GM18507 (cell line): ENCODE results near the gene CPAMD8.
"Not testable (repeated sequence)": the region's sequence is repeated elsewhere in the genome, so short reads cannot be mapped to it uniquely, and the experiment has no call there.

Source experiments
- DNase-seq: peaks from one replicate; pipeline ENCODE4 v3.0.0; 2011; ENCODE audit warnings: low read depth; ENCODE audit not compliant: insufficient read length; ENCODE audit errors: extremely low spot score
- FAIRE-seq: peaks from 2 replicates; lab custom pipeline; 2011; peaks lifted over from hg19 to GRCh38; lab: Jason Lieb, UNC

Gene CPAMD8

DNA sequence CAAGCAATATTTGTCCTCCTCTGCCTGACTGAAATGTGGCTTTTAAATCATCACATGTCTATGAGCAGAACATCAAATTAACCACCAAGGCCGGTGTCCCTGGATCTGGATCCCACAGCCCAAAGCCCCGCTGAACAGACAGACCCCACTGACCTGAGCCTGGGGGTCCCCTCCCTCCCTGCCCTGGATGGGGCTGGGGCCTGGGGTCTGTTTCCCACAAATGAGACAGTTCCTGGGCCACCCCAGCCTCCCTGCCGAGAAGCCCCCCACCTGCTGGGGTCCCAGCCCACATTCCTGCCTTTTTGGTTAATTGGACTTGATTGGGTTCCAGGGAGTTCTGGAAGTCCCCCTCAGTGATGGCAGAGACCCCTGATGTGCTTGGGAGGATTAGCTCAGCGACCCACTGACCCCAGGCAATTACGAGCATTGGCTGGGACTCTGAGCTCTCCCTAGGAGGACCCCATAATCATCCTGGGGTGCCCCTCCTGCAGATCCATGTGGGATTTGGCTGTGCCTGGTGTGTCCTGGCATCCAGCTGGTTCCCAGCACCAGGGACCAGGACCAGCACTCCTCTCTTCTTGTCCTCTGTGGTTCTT, 19.4 kb upstream of the CPAMD8 start:
- no peak for DNase-seq
- FAIRE-seq, result no peak

GRCh38 chr19:17043744-17044143, 17.1 kb upstream of the CPAMD8 start:
- FAIRE-seq (no peak), DNase-seq (no peak)

DNA sequence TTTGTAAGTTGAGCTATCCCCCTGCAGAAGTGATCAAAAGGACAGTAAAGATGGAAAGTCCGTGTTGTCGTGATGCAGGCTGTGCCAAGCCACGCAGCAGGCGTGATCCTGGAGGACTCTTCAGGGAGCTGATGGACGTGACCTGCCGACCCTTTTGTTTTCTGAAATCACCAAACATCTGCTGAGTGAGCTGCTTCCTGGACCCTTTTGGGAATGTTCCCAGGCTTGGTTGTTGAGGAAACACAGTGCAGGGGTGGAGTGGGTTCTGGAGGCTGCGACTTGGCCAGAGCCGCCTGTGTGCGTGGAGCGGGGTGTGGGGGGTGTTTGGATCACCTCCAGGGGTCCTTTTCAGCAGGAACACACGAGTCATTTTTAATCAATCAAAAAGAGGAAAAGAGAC, 15.4 kb upstream of the CPAMD8 start:
- DNase-seq, result no peak
- FAIRE-seq, result no peak

DNA sequence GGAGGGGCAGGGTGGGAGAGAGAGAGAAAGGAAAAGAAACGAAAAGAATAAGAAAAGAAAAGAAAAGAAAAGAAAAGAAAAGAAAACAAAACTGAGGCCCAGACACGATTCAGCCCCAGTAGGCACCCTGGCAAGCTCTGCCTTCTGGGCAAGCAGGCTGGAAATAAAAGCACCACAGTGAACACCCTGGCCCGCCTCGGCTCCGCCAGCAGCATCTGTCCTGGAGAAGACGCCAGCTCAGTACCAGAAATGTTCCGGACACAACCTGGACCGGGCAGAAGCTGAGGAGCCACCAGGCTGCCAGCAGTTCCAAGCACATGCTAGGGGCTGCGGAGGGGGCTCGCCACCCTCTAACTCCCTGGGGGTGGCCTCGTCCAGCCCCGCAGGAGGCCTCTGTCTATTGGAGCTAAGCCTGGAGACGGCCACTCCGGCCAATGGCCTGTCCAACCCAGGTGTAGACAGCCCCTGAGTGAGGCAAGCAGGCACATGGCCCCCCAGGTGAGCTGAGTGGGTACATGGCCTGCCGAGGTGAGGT, 11.4 kb upstream of the CPAMD8 start:
- FAIRE-seq (no peak), DNase-seq (no peak)

DNA sequence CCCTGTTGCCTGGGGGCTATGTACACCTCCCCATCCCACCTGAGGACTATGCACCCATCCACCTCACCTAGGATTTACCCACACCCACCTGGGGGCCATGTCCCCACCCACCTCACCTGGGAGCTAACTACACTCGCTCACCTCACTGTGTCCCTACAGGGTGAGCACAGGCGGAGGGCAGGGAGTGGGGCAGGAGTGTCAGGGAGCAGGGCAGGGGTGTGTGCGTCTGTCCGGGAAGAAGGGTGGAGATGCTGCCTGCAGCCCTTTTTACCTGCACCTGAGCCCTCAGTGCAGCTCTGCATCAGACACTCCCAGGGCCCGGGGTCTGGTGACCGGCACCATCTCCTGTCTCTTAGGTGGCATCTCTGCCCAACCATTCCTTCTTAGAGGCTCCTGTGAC, 10.6 kb upstream of the CPAMD8 start:
- FAIRE-seq (no peak), DNase-seq (no peak)

GRCh38 chr19:17036640-17037039, 10.0 kb upstream of the CPAMD8 start:
- DNase-seq, result no peak
- FAIRE-seq, result no peak

- FAIRE-seq, result no peak
- DNase-seq, result no peak
These were observed 9.3 kb upstream of the CPAMD8 start for GRCh38 chr19:17035842-17036424.

GRCh38 chr19:17031741-17032140, 5.1 kb upstream of the CPAMD8 start:
- FAIRE-seq, result no peak
- DNase-seq, result no peak

DNA sequence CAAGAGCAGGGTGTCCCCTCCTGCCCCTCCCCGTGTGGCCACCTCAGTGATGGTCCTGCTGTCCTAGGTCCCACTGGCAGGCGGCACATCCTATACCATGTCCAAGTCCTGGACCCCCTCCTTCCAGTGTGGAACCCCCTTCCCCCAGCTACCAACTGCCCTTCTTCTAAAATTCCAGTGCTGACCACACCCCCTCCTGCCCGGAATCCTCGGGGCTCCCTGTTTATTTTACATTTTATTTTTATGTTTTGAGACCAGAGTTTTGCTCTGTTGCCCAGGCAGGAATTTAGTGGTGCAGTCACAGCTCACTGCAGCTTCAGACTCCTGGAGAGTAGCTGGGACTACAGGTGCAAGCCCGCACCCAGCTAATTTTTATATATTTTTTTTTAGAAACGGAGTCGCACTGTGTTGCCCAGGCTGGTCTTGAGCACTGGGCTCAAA, 945 bp upstream of the CPAMD8 start:
- FAIRE-seq, result no peak
- DNase-seq, result no peak

DNA sequence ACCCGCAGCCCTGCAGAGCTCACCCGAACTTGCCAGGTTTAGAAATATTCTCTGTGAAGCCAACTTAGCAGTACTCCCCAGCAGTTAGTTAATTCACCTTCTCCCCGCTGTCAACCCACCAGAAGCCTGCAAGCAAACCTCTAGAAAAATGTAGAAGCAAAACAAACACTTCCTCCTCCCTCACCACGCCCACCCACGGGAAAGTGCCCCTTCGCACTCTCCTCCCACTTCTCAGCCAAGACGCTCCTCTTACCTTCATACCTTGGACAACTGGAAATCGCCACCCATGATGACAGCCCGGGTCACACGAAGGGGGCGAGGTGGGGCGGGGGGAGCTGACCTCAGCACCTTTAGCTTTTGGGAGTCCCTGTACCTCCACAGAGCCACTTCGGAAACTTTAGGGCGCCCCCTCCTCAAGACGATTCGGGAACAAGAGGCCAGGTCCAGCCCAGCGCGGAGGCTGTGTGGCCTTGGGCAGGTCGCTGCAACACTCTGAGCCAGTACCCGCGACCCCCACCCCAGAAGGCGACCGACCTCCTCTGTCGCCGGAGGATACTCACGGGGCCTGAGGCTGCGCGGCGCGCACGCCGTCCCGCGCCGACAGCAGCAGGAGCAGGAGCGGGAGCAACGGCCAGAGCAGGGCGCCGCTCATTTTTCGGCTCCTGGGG, 485 bp downstream of the CPAMD8 start:
- FAIRE-seq (no peak), DNase-seq (no peak)

GRCh38 chr19:17025361-17025760, 1.2 kb downstream of the CPAMD8 start:
- DNase-seq, result no peak
- no peak for FAIRE-seq

DNA sequence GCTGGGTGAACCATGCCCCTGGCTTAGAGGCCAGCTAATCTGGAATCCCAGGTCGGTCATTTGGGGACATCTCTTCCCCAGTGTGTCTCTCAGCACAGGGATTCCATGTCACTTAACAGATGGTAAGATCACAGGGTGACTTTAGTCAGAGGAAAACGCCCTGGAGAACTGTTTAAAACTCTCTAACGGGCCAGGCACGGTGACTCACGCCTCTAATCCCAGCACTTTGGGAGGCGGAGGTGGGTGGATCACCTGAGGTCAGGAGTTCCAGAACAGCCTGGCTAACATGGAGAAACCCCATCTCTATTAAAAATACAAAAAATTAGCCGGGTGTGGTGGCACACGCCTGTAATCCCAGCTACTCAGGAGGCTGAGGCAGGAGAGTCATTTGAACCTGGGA, 1.7 kb downstream of the CPAMD8 start:
- FAIRE-seq, DNase-seq: not testable (repeated sequence)

DNA sequence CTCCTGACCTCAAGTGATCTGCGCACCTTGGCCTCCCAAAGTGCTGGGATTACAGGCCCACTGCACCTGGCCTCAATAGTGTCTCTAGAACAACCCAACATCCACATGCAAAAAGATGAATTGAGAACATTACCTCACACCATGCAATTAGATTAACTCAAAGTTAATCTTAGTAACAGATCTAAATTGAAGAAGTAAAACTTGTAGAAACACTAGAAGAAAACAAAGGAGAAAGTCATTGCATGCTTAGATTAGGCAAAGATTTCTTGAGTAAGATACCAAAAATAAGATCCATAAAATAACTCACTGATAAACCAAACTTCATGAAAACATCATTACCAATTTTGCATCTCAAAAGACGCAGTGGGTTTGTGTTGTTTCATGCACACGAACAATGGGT, 2.8 kb downstream of the CPAMD8 start:
- FAIRE-seq (no peak), DNase-seq (no peak)

GRCh38 chr19:17022738-17023137, 3.9 kb downstream of the CPAMD8 start:
- no peak for DNase-seq

DNA sequence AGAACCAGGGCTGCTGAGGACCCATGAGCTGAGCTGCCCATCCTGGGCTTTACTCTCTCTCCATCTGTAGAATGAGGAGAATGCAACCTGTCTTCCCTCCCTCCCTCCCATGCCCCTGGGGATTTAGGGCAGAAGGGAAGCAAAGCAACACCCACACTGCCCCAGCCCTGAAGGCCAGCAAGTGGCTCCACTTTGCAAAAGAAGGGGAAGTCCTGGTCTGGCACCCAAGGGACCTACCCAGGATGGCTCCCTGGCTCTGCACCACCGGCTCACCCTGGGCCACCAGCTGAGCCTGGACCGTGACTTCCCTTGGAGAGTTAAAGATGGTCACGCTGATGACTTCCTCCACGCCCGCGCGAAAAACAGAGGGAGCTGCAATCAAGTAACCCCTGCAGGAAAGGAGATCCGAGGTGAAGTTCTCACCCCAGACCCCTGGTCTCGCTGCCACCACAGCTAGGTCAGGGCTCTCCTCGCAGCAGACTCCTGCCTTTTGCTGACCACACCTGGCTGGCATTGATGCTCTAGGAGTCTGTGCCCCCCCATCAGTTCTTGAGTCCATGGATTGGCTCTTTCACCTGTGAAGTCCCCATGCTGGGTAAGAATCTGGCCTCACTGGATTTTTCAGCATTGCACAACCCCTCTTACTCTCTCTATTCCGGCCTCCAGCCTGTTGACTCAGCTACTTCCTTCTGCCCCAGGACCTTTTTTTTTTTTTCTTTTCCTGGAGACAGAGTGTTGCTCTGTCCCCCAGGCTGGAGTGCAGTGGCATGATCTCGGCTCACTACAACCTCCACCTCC, 4.6 kb downstream of the CPAMD8 start:
- no peak for DNase-seq
- no peak for FAIRE-seq

More at GRCh38 chr19:17022738-17023137, 3.9 kb downstream of the CPAMD8 start:
- no peak for FAIRE-seq

DNA sequence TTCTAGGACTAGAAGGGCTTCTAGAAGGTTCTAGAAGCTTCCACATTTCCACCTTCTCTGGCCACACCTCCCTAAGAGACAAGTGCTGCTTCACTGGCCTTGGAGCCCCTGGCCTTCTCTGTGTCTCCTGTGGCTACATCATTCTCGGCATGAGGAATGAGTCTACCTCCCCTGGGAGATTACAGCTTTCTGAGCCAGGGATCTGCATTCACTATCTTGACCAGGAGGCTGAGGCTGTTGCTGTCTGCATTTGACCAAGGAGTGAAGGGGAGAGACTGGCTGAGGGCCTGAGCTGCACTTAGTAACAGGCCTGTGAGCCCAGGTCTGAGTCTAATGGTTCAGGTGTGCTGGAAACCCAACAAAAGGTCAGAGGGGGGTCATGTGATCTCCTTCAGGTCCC, 5.3 kb downstream of the CPAMD8 start:
- FAIRE-seq (no peak), DNase-seq (no peak)

GRCh38 chr19:17020823-17021222, 5.8 kb downstream of the CPAMD8 start:
- FAIRE-seq (no peak), DNase-seq (no peak)

DNA sequence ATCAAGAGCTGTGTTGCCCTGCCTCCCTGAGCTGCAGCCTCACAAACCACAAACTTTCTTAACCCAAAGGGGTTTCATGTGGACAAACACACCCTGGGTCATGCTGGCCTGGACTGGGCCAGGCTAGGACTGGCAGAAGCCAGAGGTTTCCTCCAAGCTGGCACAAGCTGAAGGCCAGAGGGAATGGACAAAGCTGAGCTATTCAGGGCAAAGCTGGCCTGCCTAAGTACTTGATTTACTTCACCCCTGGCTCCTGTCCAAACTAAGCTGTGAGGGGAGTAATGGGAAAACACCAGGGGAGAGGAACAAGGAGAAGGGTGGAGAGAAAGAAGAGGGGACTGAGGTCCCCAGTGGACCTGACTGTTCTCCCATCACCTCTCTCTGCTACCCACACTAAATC, 6.2 kb downstream of the CPAMD8 start:
- FAIRE-seq (no peak), DNase-seq (no peak)

GRCh38 chr19:17014212-17014861, 12.3 kb downstream of the CPAMD8 start:
- not testable (repeated sequence) for DNase-seq, FAIRE-seq

DNA sequence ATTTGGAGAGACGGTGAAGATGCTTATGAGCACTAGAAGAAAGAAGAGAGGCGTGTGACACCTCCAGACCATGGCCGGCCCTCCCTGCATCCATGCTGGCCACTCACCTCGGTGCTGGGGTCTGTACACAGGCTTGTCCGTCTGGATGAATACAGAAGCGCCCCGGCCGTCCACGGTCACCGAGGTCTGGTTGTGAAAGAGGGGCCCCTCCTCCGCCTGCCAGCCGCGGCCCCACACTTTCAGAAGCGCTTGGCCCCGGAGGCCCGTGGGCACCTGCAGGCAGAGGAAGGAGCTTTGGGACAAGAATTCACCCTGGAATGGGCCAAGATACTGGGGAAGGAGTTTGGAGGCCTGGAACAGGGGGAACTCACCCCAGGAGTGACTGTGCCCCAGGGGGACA, 15.1 kb downstream of the CPAMD8 start:
- no peak for DNase-seq
- FAIRE-seq, result no peak
